IPS-18c (cell line): Measurements from ENCODE around the gene CRYM.
"Not testable (repeated sequence)": the region's sequence is repeated elsewhere in the genome, so short reads cannot be mapped to it uniquely, and the experiment has no call there.

Source experiments
- H3K4me3 ChIP-seq: 2 replicates; pipeline ENCODE4 v1.7.0; 2013; ENCODE audit warnings: low read depth, mild to moderate bottlenecking, low read length, moderate library complexity; ENCODE audit not compliant: insufficient read depth
- H3K9me3 ChIP-seq: one replicate; pipeline ENCODE4 v1.6.1; 2013; ENCODE audit warnings: mild to moderate bottlenecking, low read length, moderate library complexity; ENCODE audit not compliant: control insufficient read depth, insufficient read depth

The CRYM gene

GRCh38 chr16:21277927-21278706, at the start of gene CRYM:
Gene CRYM (minus strand): TSS chr16:21278290. CDS start chr16:21278251, 39 bp downstream.
- peak within 1 kb of the TSS; percentile 71 for H3K4me3 ChIP-seq

GRCh38 chr16:21327046-21327445, 49.0 kb upstream of the CRYM start:
- Histone ChIP-seq H3K9me3 (no peaks in the 10 kb centered on the region), H3K4me3 (no peak overlapping the region)

More at GRCh38 chr16:21277927-21278706, at the start of gene CRYM:
- H3K9me3 ChIP-seq = peaks cover 2% of the 10 kb centered on the region

GRCh38 chr16:21326459-21326858, 48.4 kb upstream of the CRYM start:
- no peak overlapping the region for H3K4me3 ChIP-seq
- H3K9me3 ChIP-seq = no peaks in the 10 kb centered on the region

GRCh38 chr16:21324267-21324666, 46.2 kb upstream of the CRYM start:
- H3K4me3 ChIP-seq = no peak overlapping the region
- no peaks in the 10 kb centered on the region for H3K9me3 ChIP-seq

- H3K9me3 ChIP-seq, H3K4me3 ChIP-seq: not testable (repeated sequence)
These were observed 44.2 kb upstream of the CRYM start for GRCh38 chr16:21322251-21322650.

GRCh38 chr16:21321736-21322135, 43.6 kb upstream of the CRYM start:
- Histone ChIP-seq H3K9me3 (peaks cover 2% of the 10 kb centered on the region), H3K4me3 (no peak overlapping the region)

- H3K4me3 ChIP-seq = no peak overlapping the region
- peaks cover 2% of the 10 kb centered on the region for H3K9me3 ChIP-seq
These were observed 36.2 kb upstream of the CRYM start for GRCh38 chr16:21314339-21314738.

- H3K4me3 ChIP-seq = not testable (repeated sequence)
These were observed 34.8 kb upstream of the CRYM start for GRCh38 chr16:21312863-21313372.

GRCh38 chr16:21312046-21312445, 34.0 kb upstream of the CRYM start:
- not testable (repeated sequence) for H3K9me3 ChIP-seq, H3K4me3 ChIP-seq

More at GRCh38 chr16:21312863-21313372, 34.8 kb upstream of the CRYM start:
- not testable (repeated sequence) for H3K9me3 ChIP-seq

DNA sequence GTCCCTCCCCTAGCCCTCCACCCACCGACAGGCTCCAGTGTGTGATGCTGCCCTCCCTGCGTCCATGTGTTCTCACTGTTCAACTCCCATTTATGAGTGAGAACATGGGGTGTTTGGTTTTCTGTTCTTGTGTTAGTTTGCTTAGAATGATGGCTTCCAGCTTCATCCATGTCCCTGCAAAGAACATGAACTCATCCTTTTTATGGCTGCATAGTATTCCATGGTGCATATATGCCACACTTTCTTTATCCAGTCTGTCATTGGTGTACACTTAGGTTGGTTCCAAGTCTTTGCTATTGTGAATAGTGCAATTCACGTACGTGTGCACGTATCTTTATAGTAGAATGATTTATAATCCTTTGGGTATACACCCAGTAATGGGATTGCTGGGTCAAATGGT, 28.6 kb upstream of the CRYM start:
- not testable (repeated sequence) for H3K9me3 ChIP-seq, H3K4me3 ChIP-seq

DNA sequence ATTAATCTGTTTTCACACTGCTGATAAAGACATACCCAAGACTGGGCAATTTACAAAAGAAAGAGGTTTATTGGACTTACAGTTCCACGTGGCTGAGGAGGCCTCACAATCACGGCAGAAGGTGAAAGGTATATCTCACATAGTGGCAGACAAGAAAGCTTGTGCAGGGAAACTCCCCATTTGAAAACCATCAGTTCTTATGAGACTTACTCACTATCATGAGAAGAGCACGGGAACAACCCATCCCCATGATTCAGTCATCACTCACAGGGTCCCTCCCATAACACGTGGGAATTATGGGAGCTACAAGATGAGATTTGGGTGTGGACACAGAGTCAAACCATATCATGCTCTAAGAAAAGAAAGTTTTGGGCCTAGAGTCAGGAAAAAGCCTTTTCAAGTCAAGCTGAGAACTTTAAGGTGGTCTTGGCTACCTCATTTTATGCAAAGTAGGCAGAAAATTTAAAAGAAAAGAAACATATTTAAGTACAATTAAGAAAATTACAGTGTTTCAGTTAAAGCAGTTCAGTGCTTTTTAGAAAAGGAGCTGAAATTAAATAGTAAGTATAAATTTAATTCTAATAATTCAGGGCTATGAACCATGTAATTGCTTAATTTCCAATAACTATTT, 24.9 kb upstream of the CRYM start:
- Histone ChIP-seq H3K9me3 (no peaks in the 10 kb centered on the region), H3K4me3 (no peak overlapping the region)

GRCh38 chr16:21302454-21302853, 24.4 kb upstream of the CRYM start:
- Histone ChIP-seq H3K9me3 (no peaks in the 10 kb centered on the region), H3K4me3 (no peak overlapping the region)

DNA sequence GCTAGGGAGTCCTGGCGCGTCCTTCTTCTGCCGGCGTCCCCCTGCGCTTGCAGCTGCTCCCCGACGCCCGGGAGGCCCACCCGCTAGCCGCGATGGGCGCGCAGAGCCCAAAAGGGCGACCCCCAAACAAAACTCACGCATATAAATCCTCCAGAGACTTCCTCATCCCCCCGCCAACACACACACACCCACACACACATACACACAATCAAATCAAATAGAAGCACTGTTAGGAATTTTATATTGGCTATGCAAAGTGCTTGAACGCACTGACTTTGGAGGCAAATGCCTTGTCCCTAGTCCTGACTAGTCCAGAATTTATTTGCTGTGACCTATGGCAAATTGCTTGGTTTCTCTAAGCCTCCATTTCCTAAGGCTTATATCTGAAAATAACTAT, 23.8 kb upstream of the CRYM start:
- Histone ChIP-seq H3K9me3 (no peaks in the 10 kb centered on the region), H3K4me3 (peak overlapping the region; percentile 78)

GRCh38 chr16:21301168-21301894, 23.2 kb upstream of the CRYM start:
- peak overlapping the region; percentile 78 for H3K4me3 ChIP-seq
- no peaks in the 10 kb centered on the region for H3K9me3 ChIP-seq

GRCh38 chr16:21300309-21301167, 22.4 kb upstream of the CRYM start:
- no peaks in the 10 kb centered on the region for H3K9me3 ChIP-seq
- peak overlapping the region; percentile 78 for H3K4me3 ChIP-seq

DNA sequence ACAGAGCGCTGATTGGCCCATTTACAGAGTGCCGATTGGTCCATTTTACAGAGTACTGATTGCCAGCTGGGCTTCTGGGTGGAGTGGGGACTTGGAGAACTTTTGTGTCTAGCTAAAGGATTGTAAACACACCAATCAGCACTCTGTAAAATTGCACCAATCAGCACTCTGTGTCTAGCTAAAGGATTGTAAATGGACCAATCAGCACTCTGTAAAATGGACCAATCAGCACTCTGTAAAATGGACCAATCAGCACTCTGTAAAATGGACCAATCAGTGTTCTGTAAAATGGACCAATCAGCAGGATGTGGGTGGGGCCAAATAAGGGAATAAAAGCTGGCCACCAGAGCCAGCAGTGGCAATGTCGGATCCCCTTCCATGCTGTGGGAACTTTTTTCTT, 11.7 kb upstream of the CRYM start:
- not testable (repeated sequence) for H3K4me3 ChIP-seq, H3K9me3 ChIP-seq

DNA sequence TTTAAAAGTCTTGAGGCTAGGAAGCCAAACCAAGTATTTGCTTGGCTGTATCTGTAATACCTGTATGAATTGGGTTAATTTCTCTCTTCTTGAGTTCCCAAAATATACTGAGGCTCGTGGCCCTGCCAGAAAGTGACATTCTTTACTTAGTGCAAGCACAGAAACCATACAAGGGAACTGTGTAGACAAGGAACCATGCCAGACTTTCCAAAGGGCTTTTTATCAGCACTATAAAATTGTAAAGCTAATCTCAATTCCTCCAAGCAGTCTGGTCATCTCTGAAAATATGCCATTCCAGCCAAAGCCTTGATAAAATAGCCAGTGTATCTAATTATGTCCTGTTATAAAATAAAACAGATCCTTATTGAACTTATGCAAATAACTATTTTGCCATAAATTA, 7.2 kb upstream of the CRYM start:
- H3K4me3 ChIP-seq = no peak overlapping the region
- H3K9me3 ChIP-seq = peaks cover 4% of the 10 kb centered on the region
